Esophagus squamous epithelium (tissue), 4 donors: ENCODE results near the gene ABAT.

Experiments
- CTCF ChIP-seq, 6 experiments: fragments of 450-650 bp in 4 of 6; fragments of 200-600 bp in 2 of 6; sonication (generic) in 2 of 6; IDR thresholded peaks; one replicate each; pipeline ENCODE4 v1.5.1; 2016 to 2019; ENCODE audit warnings: antibody characterized with exemption in 6 of 6, mild to moderate bottlenecking in 4 of 6, moderate library complexity in 4 of 6
- POLR2A ChIP-seq, 4 donors: fragments of 450-650 bp; IDR thresholded peaks; one replicate each; pipeline ENCODE4 v1.6.1; 2017; ENCODE audit warnings: antibody characterized with exemption in 4 of 4, mild to moderate bottlenecking in 4 of 4, moderate library complexity in 3 of 4

GRCh38 chr16:8797364-8798173 is 123.2 kb downstream of the ABAT start, which contains the start of the genes PMM2 and TMEM186:
- TF ChIP-seq POLR2A (IDR thresholded peaks at IDR 0.05) (peak in 1 of 4 donors; percentile 50), CTCF (IDR thresholded peaks at IDR 0.05) (peak in 1 of 6 experiments; percentile 9)
